Lung (tissue), 12 donors: Measurements from ENCODE around the gene MID1IP1. TPM values are rescaled to one million over a fixed set of nuclear protein-coding genes. Genes with fewer than 3 reads are reported as not detected.
A peak's percentile ranks its signal among the peaks of the same experiment; 100 is the strongest.

Experiments
- ATAC-seq: fragments of 200-7000 bp; cut with Tn5 transposase; one replicate; pipeline ENCODE4 v1.9.1; 2020; ENCODE audit warnings: moderate number of reproducible peaks; ENCODE audit not compliant: insufficient read depth, low FRiP score
- DNase-seq, 3 donors: peaks; one replicate each; pipeline ENCODE4 v3.0.0-alpha.2; 2013 to 2017
- H3K27ac ChIP-seq, 2 donors: one replicate each; pipeline ENCODE4 v1.5.1; 2013; ENCODE audit warnings: mild to moderate bottlenecking in 2 of 2, moderate library complexity in 2 of 2, control low read depth in 1 of 2, inconsistent platforms in 1 of 2, low read depth in 1 of 2, low read length in 1 of 2
- H3K27me3 ChIP-seq, 3 donors: one replicate each; pipeline ENCODE4 v1.5.1; 2013; ENCODE audit warnings: low read length in 2 of 3; ENCODE audit not compliant: control insufficient read depth in 3 of 3, insufficient read depth in 3 of 3
- H3K36me3 ChIP-seq, 4 donors: one replicate each; pipeline ENCODE4 v1.5.1; 2013; ENCODE audit warnings: low read length in 4 of 4, mild to moderate bottlenecking in 1 of 4, moderate library complexity in 1 of 4; ENCODE audit not compliant: control insufficient read depth in 4 of 4, insufficient read depth in 4 of 4
- H3K4me1 ChIP-seq, 5 donors: one replicate each; pipeline ENCODE4 v1.5.1; 2013; ENCODE audit warnings: low read length in 5 of 5, mild to moderate bottlenecking in 2 of 5, moderate library complexity in 1 of 5; ENCODE audit not compliant: control insufficient read depth in 5 of 5, insufficient read depth in 5 of 5
- H3K4me3 ChIP-seq: one replicate; pipeline ENCODE4 v1.5.1; 2013; ENCODE audit warnings: mild to moderate bottlenecking, control low read depth, moderate library complexity
- H3K9ac ChIP-seq, 2 donors: one replicate each; pipeline ENCODE4 v1.5.1; 2013; ENCODE audit warnings: low read length in 2 of 2, control low read depth in 1 of 2; ENCODE audit not compliant: insufficient read depth in 1 of 2
- H3K9me3 ChIP-seq, 4 donors: one replicate each; pipeline ENCODE4 v1.5.1; 2013; ENCODE audit warnings: low read length in 3 of 4, mild to moderate bottlenecking in 1 of 4, moderate library complexity in 1 of 4; ENCODE audit not compliant: control insufficient read depth in 4 of 4, insufficient read depth in 3 of 4
- CTCF ChIP-seq: IDR thresholded peaks from 2 replicates; pipeline ENCODE4 v1.5.1; 2012; ENCODE audit warnings: mild to moderate bottlenecking; ENCODE audit errors: control extremely low read depth, extremely low read depth
- WGBS, 2 donors: extraction: QIAGEN DNeasy Blood & Tissue Kit; methylation state at CpG; one replicate each; pipeline ENCODE4 v1.1.7; 2013; 5-methylcytosine and 5-hydroxymethylcytosine counted together
- polyA plus RNA-seq, 2 donors: library from polyadenylated mRNA; stranded (reverse); fragments of 200-250 nt; gene quantifications; one replicate each; pipeline ENCODE4 v1.2.1, GENCODE V29; 2013
- total RNA-seq, 2 donors: library from RNA; depleted of rRNA in 1 of 2; stranded (reverse); fragments of >200 nt in 1 of 2; gene quantifications; one replicate each; pipeline ENCODE4 v1.2.1, GENCODE V29; 2014 to 2021
- donor health status: control.
- donor health status: control.
- donor health status: Bipolar disorder and iron deficiency.
- donor health status: healthy.
- donor health status: DM: yes; HTN: yes; CAD: no.

MID1IP1 gene
- total and polyA plus RNA-seq, 4 donors = 49.0 to 156 (median 107) TPM

- peaks cover 0 to 5% (median 3%) of the 10 kb centered on the region in 3 donors for H3K27me3 ChIP-seq
- peaks cover 0 to 8% (median 2%) of the 10 kb centered on the region in 5 donors for H3K4me1 ChIP-seq
- 22 to 48% methylated on average over 7 of the region's 7 CpGs for WGBS, 2 donors
- no peak for TF ChIP-seq CTCF
- H3K27ac ChIP-seq = peak overlapping the region; percentile 45 to 58
- H3K36me3 ChIP-seq = peaks cover 0 to 5% (median 0%) of the 10 kb centered on the region in 4 donors
- ATAC-seq (no peak), DNase-seq (peak in 2 of 3 donors; percentile 18 to 36)
- H3K9ac ChIP-seq = no peak overlapping the region
- peaks cover 0 to 9% (median 0%) of the 10 kb centered on the region in 4 donors for H3K9me3 ChIP-seq
- no peak overlapping the region for H3K4me3 ChIP-seq
Observed at GRCh38 chrX:38806875-38807621, 5.8 kb downstream of the MID1IP1 start.

GRCh38 chrX:38807873-38808272 is 6.6 kb downstream of the MID1IP1 start:
- no peak for TF ChIP-seq CTCF

GRCh38 chrX:38811515-38812243 is 10.4 kb downstream of the MID1IP1 start:
- no peak for TF ChIP-seq CTCF
- H3K9ac ChIP-seq = no peak overlapping the region
- H3K36me3 ChIP-seq = no peaks in the 10 kb centered on the region
- no peak overlapping the region for H3K27ac ChIP-seq
- DNase-seq = no peak
- no peak overlapping the region for H3K4me3 ChIP-seq
- no peak for ATAC-seq
- 49 to 50% methylated on average over 3 of the region's 3 CpGs for WGBS, 2 donors
- H3K27me3 ChIP-seq = peaks cover 0 to 5% (median 5%) of the 10 kb centered on the region in 3 donors
- peaks cover 0 to 8% (median 0%) of the 10 kb centered on the region in 5 donors for H3K4me1 ChIP-seq
- peaks cover 0 to 4% (median 0%) of the 10 kb centered on the region in 4 donors for H3K9me3 ChIP-seq

More at GRCh38 chrX:38807873-38808272, 6.6 kb downstream of the MID1IP1 start:
- Histone ChIP-seq H3K27me3 (peaks cover 0 to 5% (median 3%) of the 10 kb centered on the region in 3 donors), H3K9ac (no peak overlapping the region), H3K27ac (no peak overlapping the region), H3K36me3 (peaks cover 0 to 5% (median 0%) of the 10 kb centered on the region in 4 donors), H3K4me1 (peaks cover 0 to 8% (median 2%) of the 10 kb centered on the region in 5 donors), H3K4me3 (no peak overlapping the region), H3K9me3 (peaks cover 0 to 9% (median 0%) of the 10 kb centered on the region in 4 donors)
- ATAC-seq = no peak
- DNase-seq = no peak
